HG03469 (cell line): ENCODE results near the gene GLTPD2.
"Not testable (repeated sequence)": the region's sequence is repeated elsewhere in the genome, so short reads cannot be mapped to it uniquely, and the experiment has no call there.

ENCODE experiments used
- ATAC-seq: cut with Tn5 transposase; IDR thresholded peaks from one replicate; pipeline ENCODE4 v1.9.1; 2021; ENCODE audit warnings: mild to moderate bottlenecking, moderate library complexity, moderate number of reproducible peaks; ENCODE audit not compliant: unreplicated experiment

GLTPD2 gene

GRCh38 chr17:4807605-4808377 lies 19.0 kb downstream of the GLTPD2 start:
- ATAC-seq = no peak

DNA sequence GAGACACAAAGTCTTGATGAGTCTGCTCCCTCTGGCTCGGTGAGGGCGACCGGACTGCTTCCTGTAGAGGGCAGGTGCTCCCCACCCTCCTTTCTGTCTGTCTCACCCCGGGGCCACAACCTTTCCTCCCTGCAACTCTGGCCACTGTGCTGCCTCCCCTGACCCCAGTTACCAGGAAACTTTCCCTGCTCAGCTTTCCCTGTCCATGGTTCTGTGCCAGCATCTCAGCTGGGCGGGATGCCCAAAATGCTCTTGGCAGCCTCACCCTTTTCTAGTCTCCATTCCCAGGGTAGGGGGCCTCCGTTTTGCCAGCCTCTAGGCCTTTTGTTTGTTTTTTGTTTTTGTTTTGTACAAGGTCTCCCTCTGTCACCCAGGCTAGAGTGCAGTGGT lies 19.6 kb downstream of the GLTPD2 start:
- no peak for ATAC-seq

DNA sequence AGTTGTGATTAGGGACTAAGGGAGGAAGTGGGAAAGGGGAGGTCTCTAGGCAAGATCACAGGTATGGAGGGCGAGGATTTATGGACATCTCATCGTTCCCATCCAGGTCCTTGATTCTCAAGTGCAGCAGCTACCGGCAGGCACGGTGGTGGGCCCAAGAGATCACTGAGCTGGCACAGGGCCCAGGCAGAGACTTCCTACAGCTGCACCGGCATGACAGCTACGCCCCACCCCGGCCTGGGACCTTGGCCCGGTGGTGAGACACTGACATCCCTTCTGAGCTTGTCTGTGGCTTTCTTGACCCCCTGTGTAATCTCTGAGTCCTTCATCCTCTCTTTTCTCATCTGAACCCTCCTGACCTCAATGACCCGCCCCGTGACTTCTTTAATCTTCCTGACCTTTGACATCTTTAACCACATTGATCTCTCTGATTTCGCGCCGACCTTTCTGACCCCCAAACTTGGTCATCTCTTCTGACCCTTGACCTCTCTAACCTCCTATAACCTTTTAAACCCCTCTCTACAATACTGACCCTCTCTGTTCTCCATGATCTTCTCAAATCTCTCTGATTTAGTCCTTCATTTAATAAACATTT lies 22.0 kb downstream of the GLTPD2 start:
- ATAC-seq = no peak

DNA sequence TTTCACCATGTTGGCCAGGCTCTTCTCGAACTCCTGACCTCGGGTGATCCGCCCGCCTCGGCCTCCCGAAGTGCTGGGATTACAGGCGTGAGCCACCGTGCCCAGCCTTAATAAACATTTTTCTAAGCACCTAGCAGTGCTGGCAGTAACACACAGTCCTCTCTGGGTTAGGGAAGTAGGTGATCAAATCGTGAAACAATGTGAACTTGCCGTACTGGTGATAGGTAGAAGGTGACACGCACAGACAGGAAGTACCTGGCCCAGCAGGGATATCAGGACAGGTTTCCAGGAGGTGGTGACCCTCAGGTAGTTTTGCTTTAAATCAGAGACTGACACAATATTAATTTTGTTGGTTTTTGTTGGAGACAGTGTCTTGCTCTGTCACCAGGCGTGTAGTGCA lies 22.7 kb downstream of the GLTPD2 start:
- ATAC-seq = no peak

DNA sequence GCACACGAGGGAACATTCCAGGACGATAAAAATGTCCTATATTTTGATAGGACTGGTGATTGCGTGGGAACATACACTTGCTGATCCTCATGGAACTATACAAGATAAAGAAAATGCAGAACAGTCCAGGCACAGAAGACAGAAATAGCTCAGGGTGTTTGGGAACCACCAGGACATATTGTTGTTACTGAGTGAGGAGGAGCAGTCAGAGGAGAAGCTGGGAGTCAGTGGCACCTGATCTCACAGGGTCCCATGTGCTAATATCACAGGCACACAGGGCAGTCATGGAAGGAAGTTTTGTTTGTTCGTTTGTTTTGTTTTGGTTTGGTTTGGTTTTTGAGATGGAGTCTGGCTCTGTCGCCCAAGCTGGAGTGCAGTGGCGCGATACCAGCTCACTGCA lies 23.9 kb downstream of the GLTPD2 start:
- ATAC-seq = no peak

DNA sequence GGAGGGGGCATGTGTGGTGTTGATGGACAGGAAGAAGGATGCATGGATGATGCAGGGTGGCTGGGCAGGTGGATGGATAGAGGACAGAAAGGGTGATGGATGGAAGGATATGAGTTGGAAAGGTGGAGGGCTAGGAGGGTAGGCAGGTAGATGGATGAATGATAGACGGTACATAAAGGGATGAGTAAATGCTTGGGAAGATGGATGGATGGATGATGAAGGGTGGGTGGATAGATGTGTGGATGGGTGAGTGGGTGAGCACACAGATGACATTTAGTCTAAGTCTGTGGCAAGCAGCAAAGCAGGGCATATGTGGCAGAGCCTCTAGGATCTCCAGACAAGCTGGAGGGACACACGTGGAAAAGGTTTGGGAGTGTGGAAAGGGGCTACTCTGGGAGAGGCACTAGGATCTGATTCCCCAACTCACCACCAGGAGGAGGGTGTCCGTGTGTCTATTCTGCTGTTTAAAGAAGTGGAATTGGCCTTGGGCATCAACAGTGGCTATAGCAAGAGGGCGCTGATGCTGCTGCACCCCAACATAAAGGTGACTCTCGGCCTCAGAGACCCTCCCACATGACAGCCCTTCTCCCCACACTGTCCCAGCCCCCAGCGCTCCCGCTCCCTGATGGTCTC lies 26.4 kb downstream of the GLTPD2 start:
- no peak for ATAC-seq

GRCh38 chr17:4816826-4817225 lies 28.1 kb downstream of the GLTPD2 start:
- ATAC-seq = no peak

GRCh38 chr17:4818276-4818675 lies 29.5 kb downstream of the GLTPD2 start:
- no peak for ATAC-seq

DNA sequence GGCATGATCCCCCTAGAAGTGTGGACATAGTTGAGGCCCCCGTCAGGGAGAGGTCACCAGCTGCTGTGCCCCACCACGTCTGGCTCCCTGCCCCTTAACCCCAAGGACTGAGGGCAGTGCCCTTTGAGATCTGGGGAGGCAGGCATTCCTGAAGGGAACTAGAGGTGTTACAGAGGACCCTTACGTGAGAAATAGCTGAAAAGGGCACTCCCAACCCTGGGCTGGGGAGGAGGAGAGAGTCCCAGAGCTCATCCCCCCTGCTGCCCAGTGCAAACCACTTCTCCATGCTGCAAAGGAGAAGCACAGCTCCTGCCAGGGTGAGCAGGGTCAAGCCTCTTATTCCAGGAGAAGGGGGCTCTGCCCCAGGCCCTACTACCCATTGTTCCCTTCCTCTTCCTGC lies 34.1 kb downstream of the GLTPD2 start:
- ATAC-seq = no peak

DNA sequence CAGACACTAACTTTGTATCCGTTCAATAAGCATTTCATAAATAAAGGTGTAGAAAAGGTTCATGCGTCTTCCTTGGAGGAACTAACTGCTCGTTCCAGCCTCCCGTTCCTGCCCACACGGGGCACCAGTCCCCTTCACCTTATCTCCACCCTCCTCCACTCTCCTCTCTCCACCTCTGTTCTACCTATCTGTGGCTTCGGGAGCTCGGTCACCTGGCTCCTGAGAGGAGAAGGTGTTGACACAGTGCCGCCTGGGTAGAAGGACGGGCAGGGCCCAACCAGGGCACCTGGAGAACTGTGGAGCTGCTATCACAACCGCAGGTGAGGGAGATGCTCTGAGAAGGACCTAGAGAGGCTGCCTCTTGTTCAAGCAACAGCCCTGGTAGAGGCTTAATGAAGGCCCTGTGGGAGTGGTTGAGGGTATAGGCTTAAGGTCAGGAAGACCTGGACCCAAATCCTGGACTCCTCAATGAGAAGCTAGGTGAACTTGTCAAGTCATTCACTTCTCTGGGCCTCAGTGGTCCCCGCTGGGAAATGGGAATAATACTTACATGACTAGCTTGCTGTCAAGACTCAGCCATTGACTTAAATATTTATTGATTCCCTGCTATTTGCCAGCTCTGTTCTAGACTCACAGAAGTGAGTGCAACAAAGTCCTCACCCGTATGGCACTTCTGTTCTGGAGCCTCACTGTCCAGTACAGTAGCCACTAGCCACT lies 34.8 kb downstream of the GLTPD2 start:
- no peak for ATAC-seq

DNA sequence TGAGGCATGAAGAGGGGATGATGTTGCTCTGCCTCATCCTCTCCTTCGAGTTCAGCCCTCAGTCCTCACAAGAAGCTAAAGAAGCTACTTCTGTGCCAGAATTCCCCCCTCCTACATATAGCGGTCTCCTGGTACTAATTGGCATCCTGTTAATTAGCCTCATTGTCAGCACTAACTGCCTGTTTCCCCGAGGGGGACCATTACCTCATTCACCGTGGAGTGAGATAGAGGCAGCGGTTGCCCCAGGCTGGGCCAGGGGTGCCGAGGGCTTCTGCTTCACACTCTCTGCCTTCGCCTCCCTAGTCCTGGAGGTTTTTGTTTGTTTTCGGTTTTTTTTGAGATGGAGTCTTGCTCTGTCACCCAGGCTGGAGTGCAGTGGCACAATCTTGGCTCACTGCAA lies 38.6 kb downstream of the GLTPD2 start:
- no peak for ATAC-seq

- not testable (repeated sequence) for ATAC-seq
These were observed 44.0 kb downstream of the GLTPD2 start for GRCh38 chr17:4832829-4833177.

- ATAC-seq = peak; percentile 67
These were observed 44.6 kb downstream of the GLTPD2 start, which contains the start of gene MINK1 for GRCh38 chr17:4833178-4833940. Gene MINK1 (plus strand): TSS chr17:4833340. CDS start chr17:4833584, 244 bp downstream.

- ATAC-seq = no peak
These were observed 45.3 kb downstream of the GLTPD2 start for GRCh38 chr17:4833941-4834680.

GRCh38 chr17:4834681-4835020 lies 45.9 kb downstream of the GLTPD2 start:
- ATAC-seq = no peak

- ATAC-seq = no peak
These were observed 47.5 kb downstream of the GLTPD2 start for GRCh38 chr17:4836221-4836620.

DNA sequence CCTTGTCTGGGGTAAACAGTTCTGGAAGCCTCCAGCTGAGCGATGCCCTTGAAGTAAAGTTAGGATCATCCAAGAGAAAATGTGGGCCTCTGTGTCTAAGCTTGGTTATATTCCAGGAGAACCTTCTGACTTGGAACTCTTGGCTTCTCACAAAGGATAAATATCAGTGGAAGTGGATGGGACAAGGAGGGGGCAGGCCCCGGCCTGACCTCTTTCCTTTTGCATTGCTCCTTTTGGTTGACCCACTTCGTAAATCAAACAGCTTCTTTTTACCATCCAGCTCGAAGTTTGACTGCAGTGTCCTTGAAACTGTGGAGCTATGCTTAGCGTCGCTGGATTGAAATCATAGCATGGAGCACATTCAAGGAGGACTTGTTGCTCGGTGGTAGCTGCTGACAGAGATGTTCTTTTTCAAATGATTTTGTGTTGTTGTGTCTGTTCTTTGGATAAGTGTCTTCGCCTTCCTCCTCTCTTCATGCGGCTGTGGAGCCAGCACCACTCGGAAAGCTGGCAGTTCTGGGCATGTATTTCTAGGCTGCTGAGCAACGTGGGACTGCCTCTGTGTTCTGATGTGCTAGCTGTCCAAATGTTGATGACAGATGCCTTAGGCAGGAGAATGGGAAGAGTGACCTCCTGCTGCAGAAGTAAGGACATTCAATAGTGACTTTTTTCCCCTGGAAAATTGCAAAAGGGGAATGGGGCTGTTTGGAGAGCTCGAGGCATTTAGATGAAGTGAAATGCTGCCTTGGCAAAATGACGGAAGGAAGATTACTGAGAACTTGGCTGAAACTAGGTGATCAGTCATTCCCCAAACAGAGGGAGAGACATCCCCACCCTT lies 48.9 kb downstream of the GLTPD2 start:
- no peak for ATAC-seq

GRCh38 chr17:4838309-4838785 lies 49.6 kb downstream of the GLTPD2 start:
- no peak for ATAC-seq

- ATAC-seq = no peak
These were observed 50.5 kb downstream of the GLTPD2 start for GRCh38 chr17:4839221-4839620.
